Measurements from ENCODE around the gene NLRP1. TPM values are rescaled to one million over a fixed set of nuclear protein-coding genes. Genes with fewer than 3 reads are reported as not detected.

The NLRP1 gene
- total and polyA plus RNA-seq, 2 donors (not counting 3 experiments of a cell fraction or from before 2014, with no cell fraction given) = 43.8 to 53.9 TPM

- dilution Hi-C loops (cut with MboI; ENCODE audit: extremely low pct_ligation_motif_present, low sequenced_read_pairs) = no loop called here
- Histone ChIP-seq H3K9me1 (replicated peaks; ENCODE audit: control insufficient read depth, extremely low read depth, insufficient read depth, low read length) (no peaks in the 10 kb centered on the region), H3K4me3 (replicated peaks in 1 of 3; ENCODE audit: insufficient read depth in 1 of 3, low read depth in 1 of 3, low read length in 3 of 3) (no peak overlapping the region), H3K27me3 (ENCODE audit: control insufficient read depth in 2 of 2, insufficient read depth in 2 of 2, low read length in 2 of 2) (no peaks in the 10 kb centered on the region), H3K4me2 (ENCODE audit: insufficient read depth, low read length) (no peak overlapping the region), H2AFZ (ENCODE audit: low read depth, low read length) (no peak overlapping the region), H3K36me3 (ENCODE audit: control insufficient read depth in 2 of 2, extremely low read depth in 1 of 2, insufficient read depth in 2 of 2, low read length in 2 of 2) (no peaks in the 10 kb centered on the region), H3K9me3 (replicated peaks; ENCODE audit: control insufficient read depth, insufficient read depth, low read length) (no peaks in the 10 kb centered on the region), H3K4me1 (ENCODE audit: control insufficient read depth, extremely low read depth, insufficient read depth, low read length) (no peaks in the 10 kb centered on the region), H3K9ac (replicated peaks; ENCODE audit: extremely low read depth, insufficient read depth, low read length) (no peak overlapping the region), H4K20me1 (replicated peaks; ENCODE audit: control insufficient read depth, extremely low read depth, insufficient read depth, low read length) (no peaks in the 10 kb centered on the region), H3K79me2 (ENCODE audit: control insufficient read depth, insufficient read depth, low read length) (no peaks in the 10 kb centered on the region), H3K27ac (ENCODE audit: insufficient read depth, low read depth, low read length) (no peak overlapping the region)
- intact Hi-C loops (cut with micrococcal nuclease) = no loop called here
- FAIRE-seq (no peak), DNase-seq (ENCODE audit: low read depth, low spot score) (no peak)
- no TSS peak for BruUV-seq (replicated peaks)
- TF ChIP-seq POLR2A (IDR thresholded peaks at IDR 0.05; ENCODE audit: low read depth, low read length) = no peak
- TF ChIP-seq, protein P1, sequence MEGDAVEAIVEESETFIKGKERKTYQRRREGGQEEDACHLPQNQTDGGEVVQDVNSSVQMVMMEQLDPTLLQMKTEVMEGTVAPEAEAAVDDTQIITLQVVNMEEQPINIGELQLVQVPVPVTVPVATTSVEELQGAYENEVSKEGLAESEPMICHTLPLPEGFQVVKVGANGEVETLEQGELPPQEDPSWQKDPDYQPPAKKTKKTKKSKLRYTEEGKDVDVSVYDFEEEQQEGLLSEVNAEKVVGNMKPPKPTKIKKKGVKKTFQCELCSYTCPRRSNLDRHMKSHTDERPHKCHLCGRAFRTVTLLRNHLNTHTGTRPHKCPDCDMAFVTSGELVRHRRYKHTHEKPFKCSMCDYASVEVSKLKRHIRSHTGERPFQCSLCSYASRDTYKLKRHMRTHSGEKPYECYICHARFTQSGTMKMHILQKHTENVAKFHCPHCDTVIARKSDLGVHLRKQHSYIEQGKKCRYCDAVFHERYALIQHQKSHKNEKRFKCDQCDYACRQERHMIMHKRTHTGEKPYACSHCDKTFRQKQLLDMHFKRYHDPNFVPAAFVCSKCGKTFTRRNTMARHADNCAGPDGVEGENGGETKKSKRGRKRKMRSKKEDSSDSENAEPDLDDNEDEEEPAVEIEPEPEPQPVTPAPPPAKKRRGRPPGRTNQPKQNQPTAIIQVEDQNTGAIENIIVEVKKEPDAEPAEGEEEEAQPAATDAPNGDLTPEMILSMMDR (IDR thresholded peaks at IDR 0.05; ENCODE audit: extremely low read depth in 1 of 2, insufficient read depth in 1 of 2, low read depth in 1 of 2, low read length in 2 of 2) = no peak
- TF ChIP-seq JUN (IDR thresholded peaks at IDR 0.05; ENCODE audit: borderline replicate concordance, insufficient read depth, insufficient read length, low read depth) = no peak
- TF ChIP-seq, protein P2, sequence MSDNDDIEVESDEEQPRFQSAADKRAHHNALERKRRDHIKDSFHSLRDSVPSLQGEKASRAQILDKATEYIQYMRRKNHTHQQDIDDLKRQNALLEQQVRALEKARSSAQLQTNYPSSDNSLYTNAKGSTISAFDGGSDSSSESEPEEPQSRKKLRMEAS (IDR thresholded peaks at IDR 0.05; ENCODE audit: insufficient read depth, insufficient read length) = no peak
- POLR2A ChIA-PET = no interaction called here
- CTCF ChIA-PET = interaction anchor here (1.3 to 1.4 kb wide), 2 partner anchors 14 to 16 kb away, joined by 5 to 6 read pairs; no protein-coding TSS in a partner anchor
These were observed 23.6 kb upstream of the NLRP1 start for GRCh38 chr17:5607946-5608345.

DNA sequence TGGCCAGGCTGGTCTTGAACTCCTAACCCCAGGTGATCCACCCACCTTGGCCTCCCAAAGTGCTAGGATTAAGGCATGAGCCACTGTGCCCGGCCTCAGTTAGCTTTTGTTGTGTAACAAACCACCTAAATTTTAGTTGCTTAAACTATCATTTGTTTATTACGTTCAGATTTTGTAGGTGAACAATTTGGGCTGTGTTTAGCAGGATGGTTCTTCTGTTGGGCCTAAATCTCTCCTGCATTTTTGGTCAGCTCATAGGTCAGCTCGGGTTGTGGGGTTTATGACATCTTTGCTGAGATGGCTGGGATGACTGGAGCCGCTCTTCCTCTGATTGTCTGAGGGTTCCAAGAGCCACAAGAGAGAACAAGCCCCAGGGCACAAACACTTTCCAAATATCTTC lies 21.1 kb upstream of the NLRP1 start:
- POLR2A ChIA-PET = no interaction called here
- Histone ChIP-seq H3K79me2 (ENCODE audit: control insufficient read depth, insufficient read depth, low read length) (no peaks in the 10 kb centered on the region), H3K27ac (ENCODE audit: insufficient read depth, low read depth, low read length) (no peak overlapping the region), H3K9ac (replicated peaks; ENCODE audit: extremely low read depth, insufficient read depth, low read length) (no peak overlapping the region), H3K4me3 (replicated peaks in 1 of 3; ENCODE audit: insufficient read depth in 1 of 3, low read depth in 1 of 3, low read length in 3 of 3) (no peak overlapping the region), H2AFZ (ENCODE audit: low read depth, low read length) (no peak overlapping the region), H3K9me3 (replicated peaks; ENCODE audit: control insufficient read depth, insufficient read depth, low read length) (no peaks in the 10 kb centered on the region), H3K4me2 (ENCODE audit: insufficient read depth, low read length) (no peak overlapping the region), H3K4me1 (ENCODE audit: control insufficient read depth, extremely low read depth, insufficient read depth, low read length) (no peaks in the 10 kb centered on the region), H3K36me3 (ENCODE audit: control insufficient read depth in 2 of 2, extremely low read depth in 1 of 2, insufficient read depth in 2 of 2, low read length in 2 of 2) (no peaks in the 10 kb centered on the region), H4K20me1 (replicated peaks; ENCODE audit: control insufficient read depth, extremely low read depth, insufficient read depth, low read length) (no peaks in the 10 kb centered on the region), H3K9me1 (replicated peaks; ENCODE audit: control insufficient read depth, extremely low read depth, insufficient read depth, low read length) (no peaks in the 10 kb centered on the region), H3K27me3 (ENCODE audit: control insufficient read depth in 2 of 2, insufficient read depth in 2 of 2, low read length in 2 of 2) (peaks cover 5% of the 10 kb centered on the region in 2 experiments)
- FAIRE-seq (no peak), DNase-seq (ENCODE audit: low read depth, low spot score) (no peak)
- CTCF ChIA-PET = interaction anchor here (2.1 kb wide), 1 partner anchor 62 kb away, joined by 5 read pairs; no protein-coding TSS in a partner anchor
- dilution Hi-C loops (cut with MboI; ENCODE audit: extremely low pct_ligation_motif_present, low sequenced_read_pairs) (no loop called here), intact Hi-C loops (cut with micrococcal nuclease) (no loop called here)
- no TSS peak for BruUV-seq (replicated peaks)
- no peak for TF ChIP-seq POLR2A (IDR thresholded peaks at IDR 0.05; ENCODE audit: low read depth, low read length)

All from endothelial cell of umbilical vein (primary cell).